ENCODE data around the gene SLC29A1.

Gene SLC29A1

DNA sequence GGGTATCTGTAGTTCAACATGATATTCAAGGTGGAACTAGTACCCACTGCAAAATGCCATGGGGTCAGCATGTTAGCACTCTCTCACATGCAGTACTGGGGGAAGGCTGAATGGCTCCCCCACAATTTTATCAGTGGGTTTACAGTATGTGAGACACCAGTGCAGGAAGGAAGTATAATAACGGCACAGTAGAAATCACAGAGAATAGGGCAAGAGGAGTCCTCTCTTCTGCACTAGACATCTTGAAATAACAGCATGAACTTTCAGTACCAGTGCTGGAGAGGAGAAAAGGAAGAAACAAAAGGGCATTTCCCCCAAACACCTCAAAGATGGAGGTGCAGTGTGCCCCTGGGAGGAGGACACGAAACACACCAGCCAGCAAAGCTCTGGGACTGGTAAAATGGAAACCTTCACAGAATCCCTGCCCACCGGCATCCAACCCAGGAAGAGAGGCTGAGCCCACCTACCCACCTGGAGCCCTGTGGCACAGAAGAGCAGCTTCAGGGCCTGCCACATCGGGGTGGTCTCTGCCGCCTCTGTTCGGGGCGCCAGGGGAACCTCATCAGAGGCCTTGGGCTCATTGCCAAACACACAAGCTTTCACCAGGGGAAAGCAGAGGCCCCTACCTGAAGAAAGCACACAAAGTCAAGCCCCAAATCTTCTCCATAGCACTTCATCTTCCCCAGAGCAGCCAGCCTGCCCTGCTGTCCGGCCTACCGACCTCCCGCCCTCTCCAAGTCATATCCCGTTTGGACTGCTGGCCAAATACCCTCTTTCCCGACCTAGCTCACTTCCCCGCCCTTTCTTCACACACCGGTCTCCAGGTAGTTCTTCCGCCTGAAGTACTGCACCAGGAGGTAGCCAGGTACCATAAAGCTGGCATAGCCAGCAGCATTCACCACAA is 32.7 kb downstream of the SLC29A1 start:
- no peaks in the 10 kb centered on the region for H3K9me3 Mint-ChIP-seq
- H3K36me3 Mint-ChIP-seq (ENCODE audit: low read depth) = peaks cover 92% of the 10 kb centered on the region
- peak overlapping the region; percentile 100 for H3K27ac Mint-ChIP-seq
- peak overlapping the region; percentile 85 for H3K4me3 Mint-ChIP-seq
- peak; percentile 63 for DNase-seq
- no peaks in the 10 kb centered on the region for H3K27me3 Mint-ChIP-seq
- H3K4me1 Mint-ChIP-seq (ENCODE audit: low read depth) = peaks cover 68% of the 10 kb centered on the region

DNA sequence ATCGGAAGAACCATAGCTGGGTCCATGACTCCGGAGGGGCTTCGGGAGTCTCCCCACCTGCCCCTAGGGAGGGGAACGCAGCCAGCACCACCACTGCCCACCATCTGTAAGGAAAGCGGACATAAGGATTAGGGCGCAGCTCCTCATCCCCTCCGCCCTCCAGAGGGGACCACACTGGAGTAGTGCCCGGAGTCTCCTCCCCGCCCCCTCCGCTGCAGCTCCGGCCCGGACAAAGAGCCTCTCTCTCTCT is 33.3 kb downstream of the SLC29A1 start:
- Mint-ChIP-seq H3K27ac (peak overlapping the region; percentile 100), H3K4me1 (ENCODE audit: low read depth) (peaks cover 64% of the 10 kb centered on the region), H3K9me3 (no peaks in the 10 kb centered on the region), H3K36me3 (ENCODE audit: low read depth) (peaks cover 92% of the 10 kb centered on the region), H3K4me3 (peak overlapping the region; percentile 85), H3K27me3 (no peaks in the 10 kb centered on the region)
- no peak for DNase-seq

DNA sequence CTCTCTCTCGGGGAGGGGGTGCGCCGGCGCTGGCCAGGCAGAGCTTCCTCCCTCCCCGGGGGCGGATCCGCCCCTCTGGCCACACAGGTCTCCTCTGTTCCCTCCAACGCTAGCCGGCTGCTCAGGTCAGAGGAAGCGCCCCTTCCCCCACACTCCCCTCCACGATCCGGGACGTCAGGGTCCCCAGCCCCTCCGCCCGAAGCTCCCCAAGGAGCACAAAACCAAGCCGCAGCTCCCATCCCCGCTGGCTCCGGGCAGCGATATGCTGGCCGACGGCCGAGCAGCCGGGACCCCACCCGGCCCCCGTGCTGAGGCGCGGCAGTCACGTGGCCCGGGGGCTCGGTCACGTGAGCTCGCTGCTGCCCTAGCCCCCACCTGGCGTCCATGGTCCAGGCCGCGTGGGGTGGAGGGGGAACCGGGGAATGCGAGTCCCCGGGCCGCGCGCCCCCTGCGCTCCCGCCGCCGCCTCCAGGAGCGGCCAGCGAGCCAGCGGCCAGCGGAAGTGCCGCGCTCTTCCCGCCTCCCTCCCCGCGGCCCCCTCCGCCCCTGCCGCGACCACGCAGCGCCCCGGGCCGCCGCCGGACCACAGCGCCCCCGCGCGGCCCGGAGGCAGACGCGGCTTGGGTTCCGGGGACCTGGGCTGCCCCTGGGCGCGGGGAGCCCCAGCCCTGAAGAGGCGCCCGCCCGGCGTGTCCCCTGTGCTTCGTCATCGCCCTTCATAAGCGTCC is 33.8 kb downstream of the SLC29A1 start, which contains the start of gene SLC35B2:
Gene SLC35B2 (minus strand): TSS at position 504 of the 728 bp plus-strand sequence. CDS start 118 bp downstream, at position 386.
- peak; percentile 83 for DNase-seq
- no peaks in the 10 kb centered on the region for H3K9me3 Mint-ChIP-seq

DNA sequence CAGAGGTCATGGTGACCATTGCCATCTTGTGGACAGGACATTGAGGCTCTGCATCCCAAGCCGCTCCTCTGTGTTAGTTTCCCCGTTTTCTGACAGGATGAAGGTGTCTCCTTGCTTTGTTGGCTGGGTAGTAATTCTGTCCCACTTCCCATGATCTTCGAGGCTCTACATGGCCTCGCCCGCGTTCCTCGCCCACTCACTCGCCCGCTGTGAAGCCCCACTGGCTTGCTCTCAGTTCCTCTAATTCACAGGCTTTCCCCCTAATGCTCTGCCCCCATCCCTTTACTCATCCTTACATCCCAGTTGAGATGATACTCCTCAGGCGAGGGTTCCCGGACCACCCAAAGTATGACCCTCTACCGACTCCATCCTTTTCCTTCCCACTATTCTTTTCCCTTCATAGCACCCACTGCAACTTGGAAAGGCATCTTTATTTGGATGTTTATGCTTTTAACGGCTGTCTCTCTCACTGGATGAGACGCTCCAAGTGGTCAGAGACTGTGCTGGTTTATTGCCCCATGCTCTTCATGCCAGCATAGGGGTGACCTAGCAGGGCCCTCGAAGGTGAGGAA is 34.4 kb downstream of the SLC29A1 start:
- Mint-ChIP-seq H3K4me1 (ENCODE audit: low read depth) (peaks cover 66% of the 10 kb centered on the region), H3K36me3 (ENCODE audit: low read depth) (peaks cover 92% of the 10 kb centered on the region), H3K9me3 (no peaks in the 10 kb centered on the region), H3K27ac (peak overlapping the region; percentile 94), H3K4me3 (peak overlapping the region; percentile 75), H3K27me3 (no peaks in the 10 kb centered on the region)
- DNase-seq = no peak

More for the DNA sequence above, 33.8 kb downstream of the SLC29A1 start, which contains the start of gene SLC35B2:
- peaks cover 92% of the 10 kb centered on the region for H3K36me3 Mint-ChIP-seq (ENCODE audit: low read depth)
- H3K4me1 Mint-ChIP-seq (ENCODE audit: low read depth) = peaks cover 63% of the 10 kb centered on the region
- peak within 1 kb of the TSS; percentile 100 for H3K27ac Mint-ChIP-seq
- H3K4me3 Mint-ChIP-seq = peak within 1 kb of the TSS; percentile 85
- H3K27me3 Mint-ChIP-seq = no peaks in the 10 kb centered on the region

DNA sequence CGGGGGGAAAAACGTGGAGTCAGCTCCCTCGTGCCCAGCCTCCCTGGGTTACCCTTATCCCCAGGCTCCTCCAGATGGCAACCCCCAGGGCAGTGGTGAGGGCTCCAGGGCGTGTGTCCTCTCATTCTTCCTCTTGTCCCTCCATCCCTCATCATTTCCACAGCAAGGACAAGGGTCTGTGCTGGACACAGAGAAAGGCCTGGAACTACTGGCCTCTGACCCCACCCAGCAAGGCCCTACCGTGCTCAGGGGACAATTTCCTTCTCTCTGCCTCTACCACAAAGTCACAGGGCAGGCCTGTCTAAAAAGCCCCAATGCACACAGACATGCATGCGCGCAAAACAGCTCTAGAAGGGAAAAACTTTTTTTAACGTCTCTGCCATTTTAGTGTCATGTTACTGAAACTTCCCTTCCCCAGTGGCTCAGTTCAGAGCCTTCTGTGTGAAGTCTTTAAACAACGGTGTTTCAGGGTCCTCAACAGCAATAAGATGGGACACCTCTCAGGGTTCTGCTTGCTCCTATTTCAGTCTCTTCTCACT is 35.0 kb downstream of the SLC29A1 start:
- no peak for DNase-seq
- H3K36me3 Mint-ChIP-seq (ENCODE audit: low read depth) = peaks cover 92% of the 10 kb centered on the region
- H3K4me1 Mint-ChIP-seq (ENCODE audit: low read depth) = peaks cover 67% of the 10 kb centered on the region
- no peaks in the 10 kb centered on the region for H3K27me3 Mint-ChIP-seq
- H3K27ac Mint-ChIP-seq = peak overlapping the region; percentile 94
- peak overlapping the region; percentile 75 for H3K4me3 Mint-ChIP-seq
- H3K9me3 Mint-ChIP-seq = no peaks in the 10 kb centered on the region

DNA sequence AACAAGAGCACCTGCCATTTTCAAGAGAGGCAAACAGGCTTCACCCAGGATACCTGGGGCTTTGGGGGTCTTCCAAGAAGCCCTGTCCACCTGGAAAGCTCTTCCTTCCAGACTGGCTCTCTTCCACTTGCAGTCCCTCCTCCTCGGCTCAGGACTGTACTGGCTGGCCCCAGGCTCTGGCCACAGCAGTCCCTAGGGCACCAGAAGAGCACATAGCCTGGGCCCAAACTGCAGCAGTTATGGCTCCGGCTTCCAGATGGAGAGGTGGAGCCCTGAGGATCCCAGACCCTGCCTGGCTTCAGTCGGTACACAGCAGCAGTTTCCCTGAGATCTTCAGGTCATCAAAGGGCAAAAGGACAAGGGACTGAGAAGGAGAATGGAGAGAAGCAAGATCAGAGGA is 35.5 kb downstream of the SLC29A1 start:
- Mint-ChIP-seq H3K36me3 (ENCODE audit: low read depth) (peaks cover 92% of the 10 kb centered on the region), H3K4me3 (no peak overlapping the region)

DNA sequence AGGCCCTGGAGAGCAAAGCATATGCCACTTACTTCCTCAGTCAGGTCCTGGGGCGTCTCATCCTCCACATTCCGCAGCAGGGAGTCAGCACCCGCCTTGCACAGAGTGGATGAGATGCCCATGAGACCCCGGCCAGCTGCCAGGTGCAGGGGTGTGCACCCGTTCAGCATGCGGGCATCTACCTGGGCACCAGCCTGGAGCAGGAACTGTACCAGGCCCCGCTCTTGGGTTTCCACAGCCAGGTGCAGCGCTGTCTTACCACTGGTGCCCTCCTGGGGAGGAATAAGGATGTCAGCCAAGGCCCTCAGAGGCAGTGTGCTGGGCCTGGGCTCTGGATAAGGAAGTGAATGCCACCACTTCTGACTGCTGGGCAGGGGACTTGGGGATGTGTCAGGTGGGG is 36.6 kb downstream of the SLC29A1 start:
- no peaks in the 10 kb centered on the region for H3K27me3 Mint-ChIP-seq
- H3K4me3 Mint-ChIP-seq = no peak overlapping the region
- no peaks in the 10 kb centered on the region for H3K9me3 Mint-ChIP-seq
- peak overlapping the region; percentile 26 for H3K27ac Mint-ChIP-seq
- H3K36me3 Mint-ChIP-seq (ENCODE audit: low read depth) = peaks cover 90% of the 10 kb centered on the region
- peaks cover 60% of the 10 kb centered on the region for H3K4me1 Mint-ChIP-seq (ENCODE audit: low read depth)
- DNase-seq = no peak

More for the DNA sequence above, 35.5 kb downstream of the SLC29A1 start:
- DNase-seq = no peak
- peak overlapping the region; percentile 94 for H3K27ac Mint-ChIP-seq
- H3K4me1 Mint-ChIP-seq (ENCODE audit: low read depth) = peaks cover 67% of the 10 kb centered on the region
- H3K9me3 Mint-ChIP-seq = no peaks in the 10 kb centered on the region
- H3K27me3 Mint-ChIP-seq = no peaks in the 10 kb centered on the region

DNA sequence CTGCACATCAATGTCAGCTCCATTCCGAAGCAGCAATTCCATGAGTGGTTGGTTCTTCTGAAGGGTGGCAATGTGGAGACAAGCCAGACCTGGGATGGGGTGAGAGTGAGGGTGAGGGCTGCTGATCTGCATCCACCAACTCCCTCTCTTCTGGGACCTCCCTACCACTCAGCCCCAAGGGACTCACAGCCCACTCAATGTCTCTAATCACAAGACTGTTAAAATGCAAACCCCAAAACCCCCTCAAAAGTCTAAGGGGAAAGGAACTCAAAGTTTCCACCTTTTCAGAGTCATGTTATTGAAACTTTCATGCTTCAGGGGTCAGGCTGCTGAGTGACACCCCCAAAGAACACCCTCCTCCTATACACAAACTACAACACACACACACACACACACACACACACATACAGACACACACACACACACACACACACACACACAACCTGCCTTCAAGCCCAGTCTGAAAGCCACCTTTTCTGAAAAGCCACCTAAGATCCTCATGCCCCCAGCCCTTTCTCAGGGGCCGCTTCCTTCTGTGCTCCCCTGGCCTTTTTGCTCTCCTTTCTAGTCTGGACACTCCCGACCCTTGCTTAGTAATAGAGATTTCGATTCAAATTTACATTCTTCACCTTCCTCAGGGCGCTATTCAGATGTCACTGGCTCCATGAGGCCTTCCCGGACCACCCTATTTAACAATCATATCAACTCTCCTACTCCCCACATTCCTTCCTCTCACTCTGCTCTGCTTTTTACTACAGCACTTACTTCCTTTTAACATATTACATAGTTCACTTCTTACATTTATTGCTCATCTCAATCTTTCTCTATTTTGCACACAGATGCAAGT is 37.3 kb downstream of the SLC29A1 start:
- peak overlapping the region; percentile 26 for H3K27ac Mint-ChIP-seq
- no peak overlapping the region for H3K4me3 Mint-ChIP-seq
- peaks cover 84% of the 10 kb centered on the region for H3K36me3 Mint-ChIP-seq (ENCODE audit: low read depth)
- H3K4me1 Mint-ChIP-seq (ENCODE audit: low read depth) = peaks cover 54% of the 10 kb centered on the region
- H3K27me3 Mint-ChIP-seq = no peaks in the 10 kb centered on the region
- H3K9me3 Mint-ChIP-seq = no peaks in the 10 kb centered on the region
- no peak for DNase-seq

DNA sequence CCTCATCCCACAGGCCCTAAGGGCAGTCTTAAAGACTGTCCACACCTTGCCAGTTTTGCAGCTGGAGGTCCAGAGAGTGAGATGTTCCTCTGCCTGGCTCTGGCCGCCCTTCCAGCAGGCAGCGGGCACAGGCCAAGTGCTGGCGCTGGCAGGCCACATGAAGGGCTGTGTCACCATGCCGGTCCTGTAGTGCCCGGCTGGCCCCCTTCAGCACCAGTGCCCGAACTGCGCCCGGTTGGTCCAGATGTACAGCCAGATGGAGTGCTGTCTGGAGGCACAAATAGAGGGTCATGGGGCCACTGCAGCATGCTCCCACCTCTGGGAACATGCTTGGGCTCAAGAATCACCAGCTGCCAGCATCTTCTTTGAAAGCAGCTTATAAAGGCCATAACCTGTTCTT is 38.2 kb downstream of the SLC29A1 start:
- no peaks in the 10 kb centered on the region for H3K27me3 Mint-ChIP-seq
- peak overlapping the region; percentile 3 for H3K27ac Mint-ChIP-seq
- no peak overlapping the region for H3K4me3 Mint-ChIP-seq
- DNase-seq = no peak
- peaks cover 54% of the 10 kb centered on the region for H3K4me1 Mint-ChIP-seq (ENCODE audit: low read depth)
- H3K9me3 Mint-ChIP-seq = no peaks in the 10 kb centered on the region
- peaks cover 76% of the 10 kb centered on the region for H3K36me3 Mint-ChIP-seq (ENCODE audit: low read depth)

DNA sequence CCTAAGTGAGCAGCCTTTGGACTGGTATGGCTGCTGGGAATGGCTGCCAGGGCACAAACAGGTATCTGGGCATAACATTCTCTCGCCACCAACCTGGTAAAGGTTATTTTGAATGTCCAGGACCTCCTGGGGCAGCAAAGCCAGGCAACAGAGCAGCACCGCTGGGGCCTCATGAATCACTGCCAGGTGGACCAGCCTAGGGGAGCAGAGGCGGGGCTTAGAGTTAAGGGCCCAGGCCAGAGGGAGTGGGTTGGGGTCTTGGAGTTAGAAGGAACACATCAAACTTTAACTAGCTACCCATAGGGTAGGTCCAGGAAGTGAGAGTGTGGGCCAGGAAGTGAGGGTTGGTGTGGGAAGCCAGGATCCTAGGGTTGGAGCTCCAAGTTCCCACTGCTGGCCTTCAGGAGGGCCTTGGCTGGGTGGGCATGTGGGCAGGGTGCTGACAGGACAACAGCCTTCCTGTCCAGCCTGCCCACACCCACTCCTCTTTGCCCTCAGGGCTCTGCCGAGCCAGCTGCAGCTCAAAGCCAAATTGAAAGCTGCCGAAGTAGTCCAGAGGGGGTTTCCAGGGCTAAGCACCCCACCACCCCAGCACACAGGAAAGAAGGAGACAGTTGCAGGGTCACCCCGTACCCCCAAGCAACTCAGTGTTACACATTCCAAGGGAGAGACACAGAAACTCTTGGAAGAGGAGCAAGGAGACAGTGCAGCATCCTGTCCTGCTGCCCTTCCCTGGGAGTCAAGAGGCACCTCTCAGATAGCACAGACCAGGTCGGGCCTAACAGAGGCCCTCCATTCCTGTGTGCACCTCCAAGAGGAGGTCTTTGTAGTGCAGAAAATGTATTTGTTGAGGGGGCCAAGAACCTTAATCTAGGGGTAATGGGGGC is 39.3 kb downstream of the SLC29A1 start:
- H3K36me3 Mint-ChIP-seq (ENCODE audit: low read depth) = peaks cover 71% of the 10 kb centered on the region
- H3K27me3 Mint-ChIP-seq = no peaks in the 10 kb centered on the region
- no peaks in the 10 kb centered on the region for H3K9me3 Mint-ChIP-seq
- no peak for DNase-seq
- H3K4me1 Mint-ChIP-seq (ENCODE audit: low read depth) = peaks cover 60% of the 10 kb centered on the region
- peak overlapping the region; percentile 95 for H3K27ac Mint-ChIP-seq
- peak overlapping the region; percentile 92 for H3K4me3 Mint-ChIP-seq

DNA sequence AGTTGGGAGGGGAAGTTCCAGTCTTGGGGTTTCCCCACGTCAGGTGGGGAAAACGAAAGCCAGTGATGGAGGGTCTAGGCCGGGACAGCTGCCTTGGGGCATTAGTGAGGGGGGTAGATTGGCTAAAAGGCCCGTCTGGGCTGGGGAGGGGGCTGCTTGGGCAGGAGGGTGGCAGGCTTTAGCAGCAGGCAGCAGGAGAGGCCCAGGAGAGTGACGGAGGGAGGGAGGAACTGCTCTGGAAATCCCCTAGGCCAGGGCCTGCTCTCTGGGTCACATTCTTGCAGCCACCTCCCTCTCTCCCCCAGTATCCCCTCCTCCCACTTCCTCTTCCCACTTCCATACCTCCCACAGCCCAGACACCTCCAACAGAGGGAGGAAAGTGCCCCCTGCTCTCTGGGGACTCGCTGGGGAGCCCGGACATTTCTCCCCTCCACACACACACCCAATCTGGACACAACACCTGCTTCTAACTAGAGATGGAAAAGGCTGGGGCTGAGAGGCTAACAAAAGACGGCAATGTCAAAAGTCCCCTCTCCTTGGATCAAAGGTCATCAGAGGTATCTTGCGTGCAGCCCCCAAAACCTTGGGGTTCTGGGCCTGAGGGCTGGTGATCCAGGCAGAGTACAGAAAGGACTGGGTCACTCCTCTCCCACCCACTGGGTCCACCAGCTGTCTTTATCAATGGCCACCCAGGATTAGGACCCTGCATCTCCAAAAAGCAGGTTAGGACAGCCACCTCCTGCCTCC is 40.1 kb downstream of the SLC29A1 start:
- H3K27ac Mint-ChIP-seq = peak overlapping the region; percentile 95
- peaks cover 7% of the 10 kb centered on the region for H3K27me3 Mint-ChIP-seq
- peak overlapping the region; percentile 92 for H3K4me3 Mint-ChIP-seq
- peaks cover 63% of the 10 kb centered on the region for H3K36me3 Mint-ChIP-seq (ENCODE audit: low read depth)
- H3K9me3 Mint-ChIP-seq = no peaks in the 10 kb centered on the region
- DNase-seq = no peak
- peaks cover 54% of the 10 kb centered on the region for H3K4me1 Mint-ChIP-seq (ENCODE audit: low read depth)

DNA sequence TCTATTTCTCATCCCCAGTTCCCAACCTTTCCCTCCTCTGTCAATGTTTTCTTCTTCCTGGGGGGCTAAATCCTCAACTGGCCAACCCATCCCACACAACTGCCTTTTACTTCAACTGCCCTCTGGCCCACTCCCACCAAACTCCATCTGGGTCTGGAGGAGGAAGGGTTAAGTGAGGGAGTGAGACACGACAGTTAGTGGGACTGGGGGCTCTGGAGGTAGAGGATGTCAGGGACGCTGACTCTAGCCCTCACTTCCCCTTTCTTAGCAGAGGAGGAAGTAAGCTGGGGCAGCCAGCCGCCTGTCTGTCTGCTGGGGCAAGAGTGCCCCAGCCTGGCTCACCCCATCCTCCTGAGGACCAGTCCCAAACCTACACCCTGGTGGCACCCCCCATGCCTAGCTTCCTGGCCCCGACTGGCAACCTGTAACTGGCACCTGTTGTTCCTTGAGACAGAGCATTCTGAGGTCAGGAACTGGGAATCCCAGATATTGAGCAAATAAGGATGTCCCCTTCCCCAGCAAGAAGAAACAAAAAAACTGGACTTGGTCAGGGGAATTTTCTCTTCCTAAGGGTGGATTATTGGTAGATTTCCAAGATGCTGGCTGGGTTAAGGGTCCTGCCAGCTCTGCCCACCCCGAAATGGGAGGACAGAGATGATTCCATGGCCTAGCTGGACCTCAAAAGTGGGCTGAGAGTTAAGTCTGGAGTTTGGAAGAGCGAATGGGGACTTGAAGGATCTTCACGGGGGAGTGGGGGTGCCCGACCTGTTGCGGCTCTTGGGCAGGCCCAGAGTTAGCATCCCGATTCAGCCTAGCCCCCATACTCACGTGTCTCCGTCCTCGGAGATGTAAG is 41.0 kb downstream of the SLC29A1 start:
- Mint-ChIP-seq H3K4me1 (ENCODE audit: low read depth) (peaks cover 58% of the 10 kb centered on the region), H3K27ac (peak overlapping the region; percentile 95)

More for the DNA sequence above, 41.0 kb downstream of the SLC29A1 start:
- Mint-ChIP-seq H3K4me3 (peak overlapping the region; percentile 92), H3K27me3 (peaks cover 16% of the 10 kb centered on the region), H3K9me3 (no peaks in the 10 kb centered on the region), H3K36me3 (ENCODE audit: low read depth) (peaks cover 54% of the 10 kb centered on the region)
- DNase-seq = no peak
